22Rv1 (cell line): Measurements from ENCODE around the gene TFE3.
"Not testable (repeated sequence)": the region's sequence is repeated elsewhere in the genome, so short reads cannot be mapped to it uniquely, and the experiment has no call there.

ENCODE experiments used
- ZFX ChIP-seq: fragments of 450-650 bp; IDR thresholded peaks from 2 replicates; pipeline ENCODE4 v1.6.1; 2017; ENCODE audit warnings: antibody characterized with exemption, borderline replicate concordance
- TF ChIP-seq, protein P1 (sequence below): fragments of 450-650 bp; IDR thresholded peaks from 2 replicates; pipeline ENCODE4 v1.5.1; 2017; ENCODE audit warnings: mild to moderate bottlenecking

DNA sequence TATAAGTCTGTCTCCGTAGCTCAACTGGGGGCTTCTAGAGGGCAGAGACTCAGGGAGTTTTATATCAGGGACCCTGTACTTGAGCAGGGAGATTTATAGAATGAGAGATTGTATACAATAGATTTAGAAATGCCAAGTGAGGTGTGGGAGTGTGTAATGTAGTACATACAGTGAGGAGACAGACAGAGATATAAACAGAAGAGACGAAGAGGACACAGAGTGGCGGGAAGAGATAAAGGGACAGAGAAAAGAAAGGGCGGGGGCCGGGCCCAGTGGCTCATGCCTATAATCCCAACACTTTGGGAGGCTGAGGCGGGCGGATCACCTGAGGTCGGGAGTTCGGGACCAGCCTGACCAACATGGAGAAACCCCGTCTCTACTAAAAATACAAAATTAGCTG, 62.8 kb downstream of the TFE3 start:
- TF ChIP-seq, protein P1, sequence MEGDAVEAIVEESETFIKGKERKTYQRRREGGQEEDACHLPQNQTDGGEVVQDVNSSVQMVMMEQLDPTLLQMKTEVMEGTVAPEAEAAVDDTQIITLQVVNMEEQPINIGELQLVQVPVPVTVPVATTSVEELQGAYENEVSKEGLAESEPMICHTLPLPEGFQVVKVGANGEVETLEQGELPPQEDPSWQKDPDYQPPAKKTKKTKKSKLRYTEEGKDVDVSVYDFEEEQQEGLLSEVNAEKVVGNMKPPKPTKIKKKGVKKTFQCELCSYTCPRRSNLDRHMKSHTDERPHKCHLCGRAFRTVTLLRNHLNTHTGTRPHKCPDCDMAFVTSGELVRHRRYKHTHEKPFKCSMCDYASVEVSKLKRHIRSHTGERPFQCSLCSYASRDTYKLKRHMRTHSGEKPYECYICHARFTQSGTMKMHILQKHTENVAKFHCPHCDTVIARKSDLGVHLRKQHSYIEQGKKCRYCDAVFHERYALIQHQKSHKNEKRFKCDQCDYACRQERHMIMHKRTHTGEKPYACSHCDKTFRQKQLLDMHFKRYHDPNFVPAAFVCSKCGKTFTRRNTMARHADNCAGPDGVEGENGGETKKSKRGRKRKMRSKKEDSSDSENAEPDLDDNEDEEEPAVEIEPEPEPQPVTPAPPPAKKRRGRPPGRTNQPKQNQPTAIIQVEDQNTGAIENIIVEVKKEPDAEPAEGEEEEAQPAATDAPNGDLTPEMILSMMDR, result not testable (repeated sequence)
- not testable (repeated sequence) for TF ChIP-seq ZFX
